NCI-H187 treated with DMSO at 0.1 percent for 48 hours (cell line): ENCODE measurements around the gene MVB12B.

Experiments used
- DNase-seq: peaks from one replicate; lab custom pipeline; 2025; lab: John Stamatoyannopoulos, UW

MVB12B gene

GRCh38 chr9:126520453-126520852 lies 193.8 kb downstream of the MVB12B start:
- DNase-seq = no peak

DNA sequence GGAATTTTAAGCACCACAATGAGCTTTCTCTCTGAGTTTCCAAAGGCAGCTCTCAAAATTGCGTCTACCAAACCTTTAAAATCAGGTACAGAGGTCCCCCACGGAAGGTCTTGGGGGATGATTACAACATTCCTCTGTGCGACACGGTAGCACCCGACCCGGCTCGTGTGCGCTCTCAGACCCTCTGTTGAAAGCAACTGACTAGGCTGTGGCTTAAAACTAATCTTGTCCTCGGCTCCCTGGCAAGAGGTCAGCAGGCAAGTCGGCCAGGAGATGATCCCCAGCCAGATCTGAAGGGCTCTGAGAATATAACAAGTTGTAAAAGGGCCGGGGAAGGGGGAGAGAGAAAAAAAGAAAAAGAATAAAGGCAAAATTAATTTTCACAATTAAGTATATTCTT lies 194.5 kb downstream of the MVB12B start:
- DNase-seq = no peak

DNA sequence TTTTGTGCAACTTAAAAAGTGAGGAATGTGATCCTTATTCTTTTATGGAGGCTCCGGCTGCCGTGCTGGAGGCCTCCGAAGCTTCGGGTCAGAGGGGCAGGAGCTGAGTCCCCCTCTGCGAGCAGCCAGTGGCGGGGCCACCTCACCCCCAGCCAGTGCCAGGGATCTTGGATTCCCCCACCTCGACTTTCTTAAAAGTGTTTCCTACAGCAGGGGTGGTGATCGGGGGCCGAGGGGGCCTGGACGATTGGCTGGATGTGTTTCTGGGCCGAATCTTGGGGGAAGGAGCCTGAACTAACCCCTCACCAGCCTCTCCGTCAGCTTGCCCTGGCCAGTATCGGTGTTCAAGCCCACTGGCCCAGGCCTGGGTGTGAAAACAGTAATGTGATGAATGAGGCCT lies 194.9 kb downstream of the MVB12B start:
- DNase-seq = no peak

DNA sequence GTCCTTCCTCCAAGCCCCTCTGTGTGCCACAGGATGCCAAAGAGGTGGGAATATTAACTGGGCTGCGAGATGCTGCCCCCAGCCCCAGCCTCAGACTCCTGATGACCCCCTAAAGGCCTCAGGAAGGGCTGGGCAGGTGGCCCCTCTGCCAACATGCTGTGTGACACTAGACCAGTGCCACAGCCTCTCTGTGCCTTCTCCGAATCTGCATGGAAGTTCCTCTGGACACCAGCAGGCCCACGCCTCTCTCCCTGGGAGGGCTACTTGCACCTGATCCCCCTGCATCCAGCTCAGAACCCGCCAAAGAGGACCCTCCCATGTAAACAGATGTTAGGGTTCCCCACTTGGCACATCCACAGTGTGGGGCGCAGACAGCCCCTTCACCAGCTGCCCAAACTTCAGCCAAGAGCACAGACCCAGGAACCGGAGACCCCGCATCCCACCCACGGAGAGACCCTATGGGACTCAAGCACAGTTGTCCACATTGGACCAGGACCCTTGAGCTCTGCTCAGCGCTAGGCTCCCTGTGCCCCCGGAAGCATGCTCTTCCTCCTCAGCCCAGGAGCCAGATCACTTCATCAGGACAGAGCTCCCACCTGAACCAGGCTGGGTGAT lies 195.5 kb downstream of the MVB12B start:
- DNase-seq = no peak

DNA sequence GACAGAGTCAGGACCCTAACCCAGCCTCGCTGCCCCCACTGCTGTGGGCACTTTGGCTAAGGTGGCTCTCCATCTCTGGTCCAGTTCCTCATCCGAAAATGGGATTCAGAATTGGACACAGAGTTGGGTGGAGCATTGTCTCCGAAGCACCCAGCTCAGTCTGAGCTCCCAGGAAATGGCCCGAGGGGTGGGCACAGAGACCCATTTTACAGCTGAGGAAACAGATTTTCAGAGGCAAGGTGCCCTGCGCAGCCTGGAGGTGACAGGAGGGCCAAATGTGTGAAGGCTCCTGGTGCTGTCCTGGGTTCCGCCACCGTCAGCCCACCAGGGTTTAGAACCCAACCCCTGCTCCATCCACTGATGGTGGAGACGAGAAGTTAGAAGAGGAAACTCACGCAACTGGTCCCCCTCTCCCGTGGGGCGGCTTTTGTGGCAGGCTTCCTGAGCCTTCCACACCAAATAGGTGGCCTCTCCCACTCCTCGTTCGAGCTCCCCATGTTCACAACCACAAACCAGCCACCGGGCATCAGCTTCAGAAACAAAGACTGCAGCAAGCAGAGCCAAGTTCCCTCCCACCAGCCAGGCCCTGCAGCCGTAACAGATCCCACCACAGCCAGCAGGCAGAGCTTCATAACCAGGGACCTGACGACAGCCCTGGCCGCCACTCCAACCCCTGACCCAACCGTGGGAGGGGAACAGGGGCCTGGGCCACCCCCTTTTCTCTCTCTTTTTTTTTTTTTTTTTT lies 196.2 kb downstream of the MVB12B start:
- DNase-seq = no peak

- DNase-seq = no peak
Measured at GRCh38 chr9:126523611-126524111, 197.0 kb downstream of the MVB12B start.

DNA sequence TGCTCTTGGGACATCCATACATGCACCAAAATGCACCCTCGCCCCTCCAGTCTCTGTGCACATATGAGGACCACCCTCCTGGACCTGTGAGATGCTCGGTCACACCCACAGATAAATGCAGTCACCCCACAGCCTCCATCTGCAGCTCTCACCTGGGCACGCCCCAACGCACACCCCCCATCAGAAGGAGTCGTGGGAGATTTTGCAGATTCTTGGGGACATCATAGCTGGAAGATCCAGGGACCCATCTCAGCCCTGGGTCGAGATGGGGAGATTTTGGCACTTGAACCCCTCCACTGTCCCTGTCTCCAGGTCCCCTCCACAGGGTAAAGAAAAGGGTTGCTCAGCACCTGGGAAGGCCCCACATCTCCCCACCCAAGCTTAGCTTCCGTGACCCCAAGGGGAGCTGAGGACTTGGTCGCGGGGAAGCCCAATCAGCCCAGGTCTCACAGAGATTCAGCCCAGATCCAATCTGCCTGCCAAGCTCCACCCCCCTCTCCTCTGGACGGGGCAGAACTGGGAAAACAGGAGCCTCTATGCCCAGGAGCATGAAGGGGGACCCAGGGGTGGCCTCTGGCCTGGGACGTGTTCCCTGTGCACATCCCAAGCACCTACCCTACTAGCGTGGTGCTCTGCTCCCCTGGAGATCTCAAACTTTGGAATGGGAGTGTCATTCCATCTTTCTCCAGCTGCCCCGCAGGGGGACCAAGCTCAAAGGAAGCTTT lies 197.9 kb downstream of the MVB12B start:
- no peak for DNase-seq

GRCh38 chr9:126526218-126527108 lies 199.8 kb downstream of the MVB12B start:
- no peak for DNase-seq

- DNase-seq = no peak
Measured at GRCh38 chr9:126527109-126527825, 200.6 kb downstream of the MVB12B start.

- DNase-seq = no peak
Measured at GRCh38 chr9:126528111-126528510, 201.5 kb downstream of the MVB12B start.

GRCh38 chr9:126528915-126529314 lies 202.3 kb downstream of the MVB12B start:
- DNase-seq = no peak

DNA sequence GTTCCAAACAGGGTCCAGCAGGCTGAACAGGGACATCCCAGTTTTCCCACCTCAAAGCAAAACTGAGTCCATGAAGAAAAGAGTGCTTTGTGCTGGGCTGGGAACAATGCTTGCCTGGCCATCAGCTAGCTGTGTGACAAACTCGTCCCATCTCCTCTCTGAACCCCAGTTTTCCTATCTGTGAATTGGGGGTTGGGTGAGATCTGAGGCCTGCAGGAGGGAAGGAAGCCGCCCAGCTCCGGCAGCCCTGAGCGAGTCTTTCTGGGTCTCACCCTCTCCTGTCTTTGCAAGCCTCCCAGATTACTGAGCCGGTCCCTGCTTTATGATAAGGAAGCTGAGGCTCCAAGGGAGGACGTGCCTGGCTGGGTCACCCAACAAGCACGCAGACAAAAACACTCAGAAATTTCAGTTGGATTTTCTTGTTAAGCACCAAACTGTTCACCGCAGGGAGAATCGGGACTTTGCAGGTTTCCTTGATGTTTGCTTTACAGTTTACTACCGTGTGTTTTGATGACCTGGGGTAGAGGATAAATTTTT lies 204.5 kb downstream of the MVB12B start:
- DNase-seq = no peak

- no peak for DNase-seq
Measured at GRCh38 chr9:126531591-126531990, 205.0 kb downstream of the MVB12B start.

GRCh38 chr9:126532019-126532462 lies 205.4 kb downstream of the MVB12B start:
- DNase-seq = no peak

DNA sequence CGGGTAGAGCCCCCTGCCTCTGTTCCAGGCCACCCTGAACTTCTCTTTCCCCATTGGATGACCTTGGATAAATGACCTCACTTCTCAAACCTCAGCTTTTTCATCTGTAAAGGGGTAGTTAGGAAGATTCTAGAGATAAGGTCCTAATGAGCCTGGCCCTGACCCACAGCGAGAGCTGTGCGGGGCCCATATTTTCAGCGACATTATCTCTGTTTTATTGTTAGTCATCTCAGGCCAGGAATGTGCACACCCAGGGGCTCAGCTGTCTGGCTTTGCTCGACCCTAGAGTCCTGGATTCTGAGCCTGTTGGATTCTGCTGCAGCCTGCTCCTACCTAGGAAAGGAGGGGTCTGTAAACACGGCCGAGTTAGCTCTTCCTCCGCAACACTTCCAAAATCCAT lies 205.9 kb downstream of the MVB12B start:
- DNase-seq = no peak

GRCh38 chr9:126532951-126533925 lies 206.6 kb downstream of the MVB12B start:
- no peak for DNase-seq

DNA sequence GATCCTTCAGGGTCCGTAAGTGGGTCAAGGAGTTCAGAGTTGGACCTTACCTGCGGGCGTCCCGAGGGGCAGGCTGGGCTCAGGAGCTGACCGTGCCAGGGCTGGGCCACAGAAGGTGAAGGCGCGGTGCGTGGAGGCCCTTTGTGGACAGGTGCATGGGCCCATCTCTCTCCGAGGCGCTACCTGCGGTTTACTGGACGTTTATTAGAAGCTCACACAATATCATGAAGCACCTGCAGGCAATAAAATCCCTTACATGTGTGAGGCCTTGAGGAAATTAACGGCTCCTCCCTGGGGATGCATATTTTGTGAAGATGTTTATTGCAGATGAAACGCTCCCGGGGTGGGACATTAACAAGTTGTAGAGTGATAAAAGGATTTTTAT lies 207.3 kb downstream of the MVB12B start:
- DNase-seq = no peak

GRCh38 chr9:126534431-126535186 lies 208.0 kb downstream of the MVB12B start:
- DNase-seq = no peak

DNA sequence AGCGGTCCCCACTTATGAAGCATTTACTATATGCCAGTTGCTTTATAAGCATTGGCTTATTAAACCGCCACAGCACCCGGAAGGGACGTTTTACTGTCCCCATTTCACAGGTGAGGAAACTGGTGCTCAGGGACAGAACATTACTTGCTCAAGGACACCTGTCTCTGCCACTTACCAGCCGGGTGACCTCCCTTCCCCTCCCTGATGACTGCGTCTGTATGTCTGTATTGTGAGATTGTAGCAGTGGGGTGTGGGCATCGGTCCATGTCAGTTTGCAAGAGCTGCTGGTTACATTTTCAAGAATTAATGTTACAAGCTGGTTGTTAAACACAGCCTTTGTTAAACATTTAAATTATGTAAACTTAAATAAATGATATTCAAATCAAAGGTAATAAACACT lies 209.5 kb downstream of the MVB12B start:
- DNase-seq = no peak
